ENCODE measurements around the gene ISG20.

DNA sequence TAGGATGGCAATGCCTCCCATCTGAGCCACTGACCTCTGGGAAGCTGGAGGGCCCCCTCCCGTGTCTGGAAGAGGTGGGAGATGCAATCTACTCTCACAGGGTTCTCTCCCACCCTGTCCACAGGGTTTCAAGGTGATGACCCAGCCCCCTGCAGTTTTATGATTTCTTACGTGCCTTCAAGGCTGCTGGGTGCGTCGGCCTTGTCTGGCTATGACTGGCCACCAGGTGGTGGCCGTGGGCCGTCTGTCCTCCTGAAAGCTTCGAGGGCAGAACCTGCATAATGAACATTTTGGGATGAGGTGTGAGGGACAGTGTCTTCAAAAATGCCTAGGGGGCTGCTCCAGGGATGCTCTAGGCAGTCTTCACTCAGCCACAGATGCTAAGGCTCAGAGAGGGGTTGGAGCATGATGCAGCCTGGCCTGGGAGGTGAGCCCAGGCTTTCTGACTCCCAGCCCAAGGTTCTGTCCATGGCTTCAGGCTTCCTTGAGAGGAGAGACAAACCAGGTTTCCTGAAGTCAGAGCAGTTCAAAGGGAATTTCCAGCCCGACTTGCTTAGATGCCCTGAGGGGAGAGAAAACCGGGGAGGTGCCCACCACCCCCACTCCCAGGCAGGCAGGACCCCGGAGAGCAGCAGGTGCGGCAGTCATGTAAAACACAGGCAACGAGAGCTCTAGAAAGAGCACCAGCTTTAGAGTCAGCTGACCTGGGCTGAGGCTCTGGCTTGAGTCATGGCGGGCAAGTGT is 18.7 kb downstream of the ISG20 start:
- TF ChIP-seq EZH2 (IDR thresholded peaks at IDR 0.05; ENCODE audit: insufficient read depth, poor library complexity, severe bottlenecking) (no peak), EZH2phosphoT487 (IDR thresholded peaks at IDR 0.05; ENCODE audit: insufficient read depth, low read depth) (no peak)

Measured in GM23248 (cell line).